Measurements from ENCODE around the gene RBM15B.

- TF ChIP-seq CTCF (IDR thresholded peaks at IDR 0.05; ENCODE audit: borderline replicate concordance, extremely low read depth, low read length, poor library complexity, severe bottlenecking) (no peak), EZH2 (IDR thresholded peaks at IDR 0.05; ENCODE audit: borderline replicate concordance, low read depth, low read length, severe bottlenecking) (no peak)
Measured at GRCh38 chr3:51441282-51442030, 50.4 kb downstream of the RBM15B start.
